HepG2 (cell line): ENCODE data around the gene GPS1. TPM values are rescaled to one million over a fixed set of nuclear protein-coding genes. Genes with fewer than 3 reads are reported as not detected.

Experiments
- AHR ChIP-seq: IDR thresholded peaks from 2 replicates; pipeline ENCODE4 v1.6.1; 2018; ENCODE audit warnings: missing genetic modification reagents, missing compliant biosample characterization
- ATF7-NPFF ChIP-seq: sonication (generic); formaldehyde crosslinking; IDR thresholded peaks from 2 replicates; pipeline ENCODE4 v1.8.1; 2023; ENCODE audit warnings: mild to moderate bottlenecking, low read depth, missing genetic modification reagents, moderate library complexity
- CSRNP2 ChIP-seq: sonication (generic); formaldehyde crosslinking; conservative IDR thresholded peaks from 2 replicates; pipeline ENCODE4 v1.8.0; 2022; ENCODE audit warnings: low read depth, missing genetic modification reagents
- ELF3 ChIP-seq: IDR thresholded peaks from 2 replicates; pipeline ENCODE4 v1.6.1; 2016; ENCODE audit warnings: missing genetic modification reagents, missing compliant biosample characterization
- FOXO4 ChIP-seq: sonication (generic); formaldehyde crosslinking; conservative IDR thresholded peaks from 2 replicates; pipeline ENCODE4 v1.8.1; 2023; ENCODE audit warnings: missing genetic modification reagents
- RBM22 ChIP-seq: fragments of 200-400 bp; formaldehyde crosslinking; optimal IDR thresholded peaks from 2 replicates; pipeline ENCODE3; 2017; ENCODE audit warnings: mild to moderate bottlenecking, low read length, moderate library complexity
- REPIN1 ChIP-seq: sonication (generic); formaldehyde crosslinking; IDR thresholded peaks from 2 replicates; pipeline ENCODE4 v1.8.0; 2022; ENCODE audit warnings: missing genetic modification reagents, low read depth, mild to moderate bottlenecking, borderline replicate concordance
- RFX5 ChIP-seq: IDR thresholded peaks from 2 replicates; pipeline ENCODE4 v1.6.1; 2011; ENCODE audit warnings: low read depth, low read length, improper control_type of control experiment
- TBX2 ChIP-seq: sonication (generic); formaldehyde crosslinking; IDR thresholded peaks from 2 replicates; pipeline ENCODE4 v1.5.0; 2020; ENCODE audit warnings: missing genetic modification reagents, mild to moderate bottlenecking, borderline replicate concordance
- THAP8 ChIP-seq: sonication (generic); formaldehyde crosslinking; IDR thresholded peaks from 2 replicates; pipeline ENCODE4 v1.5.1; 2020; ENCODE audit warnings: missing genetic modification reagents, mild to moderate bottlenecking, borderline replicate concordance
- ZBTB20 ChIP-seq: sonication (generic); formaldehyde crosslinking; IDR thresholded peaks from 2 replicates; pipeline ENCODE4 v1.8.1; 2023; ENCODE audit warnings: missing genetic modification reagents, low read depth, mild to moderate bottlenecking, borderline replicate concordance
- ZMYM3 ChIP-seq: sonication (generic); formaldehyde crosslinking; IDR thresholded peaks from 2 replicates; pipeline ENCODE4 v1.5.1; 2020; ENCODE audit warnings: mild to moderate bottlenecking, missing genetic modification reagents
- ZNF18 ChIP-seq: sonication (generic); formaldehyde crosslinking; IDR thresholded peaks from 2 replicates; pipeline ENCODE4 v1.8.0; 2022; ENCODE audit warnings: mild to moderate bottlenecking, missing genetic modification reagents; ENCODE audit not compliant: insufficient replicate concordance
- ZNF280B ChIP-seq: sonication (generic); formaldehyde crosslinking; IDR thresholded peaks from 2 replicates; pipeline ENCODE4 v1.5.0; 2020; ENCODE audit warnings: missing genetic modification reagents, mild to moderate bottlenecking, borderline replicate concordance
- ZNF512B ChIP-seq: sonication (generic); formaldehyde crosslinking; IDR thresholded peaks from 2 replicates; pipeline ENCODE4 v1.5.1; 2020; ENCODE audit warnings: missing genetic modification reagents, mild to moderate bottlenecking, borderline replicate concordance
- ZNF562 ChIP-seq: sonication (generic); formaldehyde crosslinking; IDR thresholded peaks from 2 replicates; pipeline ENCODE4 v1.8.0; 2022; ENCODE audit warnings: missing genetic modification reagents, borderline replicate concordance
- ZNF564 ChIP-seq: sonication (generic); formaldehyde crosslinking; IDR thresholded peaks from 2 replicates; pipeline ENCODE4 v1.8.1; 2023; ENCODE audit warnings: mild to moderate bottlenecking, missing genetic modification reagents
- ZNF792 ChIP-seq: IDR thresholded peaks from 2 replicates; pipeline ENCODE4 v1.6.1; 2016
- polyA plus RNA-seq, 8 experiments: library from polyadenylated mRNA; depleted of rRNA in 3 of 8; stranded (reverse) in 7 of 8; unstranded in 1 of 8; fragments of >200 nt; fragmentation: Illumina TruSeq in 4 of 8; extraction: Trizol in 4 of 8; gene quantifications; 2 replicates each; pipeline versions ENCODE4 v1.2.1 to v1.2.3, GENCODE V29; 2011 to 2016; ENCODE audit warnings: low read depth in 4 of 8, missing spikeins in 1 of 8, mixed read lengths in 1 of 8; ENCODE audit not compliant: insufficient read depth in 1 of 8
- total RNA-seq, 5 experiments: library from RNA; depleted of rRNA; stranded (reverse); fragments of >200 nt; fragmentation: Illumina TruSeq; extraction: Trizol; gene quantifications; 2 replicates each; pipeline ENCODE4 v1.2.3, GENCODE V29; 2016; ENCODE audit warnings: low read depth in 1 of 5

GPS1 gene
- total and polyA plus RNA-seq, 2 of the 13 experiments (the other 11 are each of a cell fraction or from before 2014, with no cell fraction given) = 124 to 128 TPM

GRCh38 chr17:82076785-82077591, 25.3 kb downstream of the GPS1 start (continued):
- TF ChIP-seq RBM22 (peak; percentile 30), ELF3 (CRISPR knock-in tag) (no peak), ZNF562 (CRISPR knock-in tag) (no peak), FOXO4 (CRISPR knock-in tag) (no peak), REPIN1 (CRISPR knock-in tag) (0 out of 2 replicates have a peak, but pooled peaks have one; percentile 29), ZNF792 (no peak), ZNF512B (CRISPR knock-in tag) (peak; percentile 0; the same call in 1 of the 2 replicates), ZNF280B (CRISPR knock-in tag) (peak; percentile 75; the same call in 1 of the 2 replicates), CSRNP2 (CRISPR knock-in tag) (no peak), ZMYM3 (no peak), TBX2 (0 out of 2 replicates have a peak, but pooled peaks have one; percentile 30), AHR (CRISPR knock-in tag) (no peak), ZNF564 (CRISPR knock-in tag) (no peak; the same call in 1 of the 2 replicates), ATF7-NPFF (CRISPR knock-in tag) (peak; percentile 61; the same call in 1 of the 2 replicates), ZNF18 (CRISPR knock-in tag) (peak; percentile 19), THAP8 (CRISPR knock-in tag) (0 out of 2 replicates have a peak, but pooled peaks have one; percentile 28), ZBTB20 (CRISPR knock-in tag) (0 out of 2 replicates have a peak, but pooled peaks have one; percentile 8), RFX5 (0 out of 2 replicates have a peak, but pooled peaks have one; percentile 9)
